Measurements from ENCODE around the gene SSNA1.

SSNA1 gene

DNA sequence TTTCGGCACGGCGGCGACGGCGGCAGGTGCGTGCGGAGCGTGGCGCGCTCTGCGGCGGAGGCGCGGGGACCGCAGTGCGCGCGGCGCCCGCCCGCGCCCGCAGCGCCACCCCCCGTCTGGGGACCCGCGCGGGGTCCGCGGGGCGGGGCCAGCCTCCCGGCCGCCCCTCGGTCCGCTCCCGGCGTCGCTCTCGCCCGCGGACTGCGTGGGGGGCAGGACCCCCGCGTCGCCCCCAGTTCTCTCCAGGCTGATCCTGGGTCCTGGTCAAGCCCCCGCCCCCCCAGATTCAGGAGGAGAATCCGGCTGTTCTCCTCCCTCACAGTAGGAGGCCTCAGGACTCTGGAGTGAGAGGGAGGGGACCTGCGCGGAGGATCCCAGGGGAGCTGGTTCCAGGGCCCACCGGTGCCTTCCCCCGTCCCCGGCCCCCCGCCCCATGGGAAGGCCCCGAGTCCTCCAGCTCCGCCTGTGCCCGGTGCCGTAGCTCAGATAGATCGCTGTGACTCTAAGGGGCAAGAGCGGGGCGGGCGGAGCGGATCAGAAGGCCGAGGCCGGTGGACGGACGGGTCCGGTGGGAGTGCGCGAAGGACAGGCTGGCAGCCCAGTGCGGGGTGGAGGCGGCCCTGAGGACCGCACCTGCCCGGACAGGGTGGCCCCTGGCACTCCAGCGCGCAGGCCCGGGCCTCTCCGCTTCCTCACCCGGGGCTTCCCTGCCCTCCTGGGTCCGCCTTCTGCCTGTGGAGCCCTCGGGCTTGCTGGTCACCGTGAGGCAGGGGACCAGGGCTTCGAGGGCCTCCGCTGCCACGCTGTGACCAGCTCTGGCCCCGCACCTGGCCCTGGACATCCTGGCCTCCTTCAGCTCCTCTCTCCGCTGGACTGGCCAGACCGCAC is 34.0 kb downstream of the SSNA1 start, which contains the start of gene RNF208:
TSS of gene RNF208 (minus strand) at position 51 of the 888 bp plus-strand sequence. CDS start 1,028 bp downstream, outside the sequence.
- no peak for FAIRE-seq
- TF ChIP-seq TAF1 (IDR thresholded peaks at IDR 0.05; ENCODE audit: borderline replicate concordance, low read depth, low read length) (no peak), POLR2AphosphoS5 (IDR thresholded peaks at IDR 0.05; ENCODE audit: low read depth, low read length) (no peak), POLR2A (IDR thresholded peaks at IDR 0.05; ENCODE audit: low read depth, low read length) (no peak)
- DNase-seq (ENCODE audit: insufficient read length): no peak

DNA sequence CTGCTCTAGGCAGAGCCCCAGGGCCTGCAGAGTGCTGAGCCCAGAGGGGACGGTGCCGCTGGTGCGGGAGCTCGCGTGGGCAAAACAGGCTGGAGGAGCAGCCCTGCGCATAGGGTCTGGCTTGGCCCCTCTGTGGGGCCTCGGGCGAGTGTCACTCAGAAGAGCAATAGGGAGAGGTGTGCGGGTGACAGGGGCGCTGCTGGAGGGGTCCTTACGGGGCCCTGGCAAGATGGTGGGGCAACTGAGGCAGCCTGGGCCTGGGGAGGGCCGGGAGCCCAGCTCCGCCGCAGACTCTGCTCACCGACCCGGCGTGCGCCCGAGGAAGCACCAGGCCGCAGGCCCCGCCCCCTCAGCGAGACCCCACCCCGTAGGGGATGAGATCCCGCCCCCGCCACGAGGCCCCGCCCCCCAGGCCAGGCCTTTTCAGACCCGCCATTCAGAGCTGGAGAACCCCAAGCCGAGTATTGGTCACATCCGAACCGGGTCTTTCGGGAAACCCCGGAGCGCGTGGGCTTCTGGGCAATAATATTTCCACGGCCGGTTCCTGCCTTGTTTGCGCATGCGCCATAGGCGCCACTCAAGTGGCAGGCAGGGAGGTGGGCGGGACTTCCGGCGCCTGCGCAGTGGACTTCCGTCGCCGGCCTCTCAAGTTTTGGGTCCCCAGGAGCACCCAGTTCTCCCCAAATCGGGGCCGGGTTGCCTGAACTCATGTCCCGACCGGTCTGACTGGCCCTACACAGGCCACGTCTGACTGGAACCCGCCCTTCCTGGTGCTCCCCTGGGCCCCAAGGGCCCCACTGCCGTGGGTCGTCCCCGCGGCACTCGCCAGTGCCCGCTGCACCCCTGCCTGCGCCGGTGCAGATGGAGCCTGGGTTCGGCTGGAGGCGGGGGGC is 34.8 kb downstream of the SSNA1 start:
- DNase-seq (ENCODE audit: insufficient read length): peak; percentile 99
- peak; percentile 100 for FAIRE-seq

DNA sequence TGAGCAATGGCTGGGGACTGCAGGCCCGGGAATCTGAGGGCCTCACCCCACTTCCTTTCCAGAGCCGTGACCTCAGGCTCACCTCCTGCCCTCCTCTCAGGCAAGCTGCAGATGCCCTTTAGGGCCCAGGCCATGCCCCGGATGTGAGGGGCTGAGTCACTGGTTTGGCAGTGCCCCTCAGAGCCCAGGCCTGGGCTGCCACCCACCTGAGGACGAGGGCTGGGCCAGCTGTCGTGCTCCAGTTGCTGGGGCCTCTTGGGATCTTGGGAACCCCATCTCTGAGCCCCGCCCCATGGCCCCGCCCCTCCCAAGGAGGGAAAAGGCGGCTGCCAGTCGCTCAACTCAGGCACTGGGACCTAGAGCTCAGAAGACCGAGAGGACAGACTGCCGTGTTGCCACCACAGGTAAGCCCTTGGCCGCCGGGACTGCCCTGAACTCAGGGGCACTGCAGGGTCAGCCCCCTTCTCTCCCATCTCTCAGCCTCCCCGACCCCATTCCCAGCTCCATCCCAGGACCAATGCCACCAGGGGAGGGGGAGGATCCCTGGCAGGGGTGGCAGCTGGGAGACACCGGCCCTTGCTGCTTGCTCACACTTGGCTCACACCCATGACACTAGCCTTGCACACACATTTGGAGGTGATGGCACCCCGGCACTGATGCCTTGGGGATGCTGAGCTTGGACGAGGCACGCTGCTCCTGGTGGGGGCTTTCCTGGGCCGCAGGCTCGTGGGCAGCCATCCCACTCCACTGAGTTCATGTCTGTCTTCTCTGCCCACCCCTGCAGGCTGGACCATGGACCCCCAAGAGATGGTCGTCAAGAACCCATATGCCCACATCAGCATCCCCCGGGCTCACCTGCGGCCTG is 36.6 kb downstream of the SSNA1 start, which contains the start of gene CYSRT1:
TSS of gene CYSRT1 (plus strand) at position 345 of the 865 bp plus-strand sequence. CDS start at position 793, 448 bp downstream.
- DNase-seq (ENCODE audit: insufficient read length) (no peak), FAIRE-seq (peak; percentile 73)
- no peak for TF ChIP-seq TAF1 (IDR thresholded peaks at IDR 0.05; ENCODE audit: borderline replicate concordance, low read depth, low read length)
- TF ChIP-seq POLR2A (IDR thresholded peaks at IDR 0.05; ENCODE audit: low read depth, low read length): no peak
- TF ChIP-seq POLR2AphosphoS5 (IDR thresholded peaks at IDR 0.05; ENCODE audit: low read depth, low read length): no peak

More for the DNA sequence above, 34.8 kb downstream of the SSNA1 start:
- TF ChIP-seq TAF1 (IDR thresholded peaks at IDR 0.05; ENCODE audit: borderline replicate concordance, low read depth, low read length) (0 out of 2 replicates have a peak, but pooled peaks have one; percentile 18), POLR2AphosphoS5 (IDR thresholded peaks at IDR 0.05; ENCODE audit: low read depth, low read length) (peak; percentile 52; the same call in 1 of the 2 replicates), POLR2A (IDR thresholded peaks at IDR 0.05; ENCODE audit: low read depth, low read length) (peak; percentile 72; the same call in 1 of the 2 replicates)

DNA sequence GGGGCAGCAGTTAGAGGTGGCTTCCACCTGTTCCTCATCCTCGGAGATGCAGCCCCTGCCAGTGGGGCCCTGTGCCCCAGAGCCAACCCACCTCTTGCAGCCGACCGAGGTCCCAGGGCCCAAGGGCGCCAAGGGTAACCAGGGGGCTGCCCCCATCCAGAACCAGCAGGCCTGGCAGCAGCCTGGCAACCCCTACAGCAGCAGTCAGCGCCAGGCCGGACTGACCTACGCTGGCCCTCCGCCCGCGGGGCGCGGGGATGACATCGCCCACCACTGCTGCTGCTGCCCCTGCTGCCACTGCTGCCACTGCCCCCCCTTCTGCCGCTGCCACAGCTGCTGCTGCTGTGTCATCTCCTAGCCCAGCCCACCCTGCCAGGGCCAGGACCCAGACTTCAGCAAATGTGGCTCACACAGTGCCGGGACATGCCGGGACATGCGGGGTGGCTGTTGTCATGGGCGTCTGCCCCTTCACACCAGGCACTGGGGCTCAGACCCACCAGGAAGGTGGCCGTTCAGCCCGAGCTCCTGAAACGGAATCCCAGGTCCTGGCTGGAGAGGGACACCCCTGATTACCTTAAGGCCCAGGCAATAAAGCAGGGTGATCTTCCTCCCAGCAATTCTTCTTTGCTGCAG is 37.3 kb downstream of the SSNA1 start:
- TF ChIP-seq POLR2A (IDR thresholded peaks at IDR 0.05; ENCODE audit: low read depth, low read length) (no peak), TAF1 (IDR thresholded peaks at IDR 0.05; ENCODE audit: borderline replicate concordance, low read depth, low read length) (no peak), POLR2AphosphoS5 (IDR thresholded peaks at IDR 0.05; ENCODE audit: low read depth, low read length) (no peak)
- DNase-seq (ENCODE audit: insufficient read length): no peak
- no peak for FAIRE-seq

DNA sequence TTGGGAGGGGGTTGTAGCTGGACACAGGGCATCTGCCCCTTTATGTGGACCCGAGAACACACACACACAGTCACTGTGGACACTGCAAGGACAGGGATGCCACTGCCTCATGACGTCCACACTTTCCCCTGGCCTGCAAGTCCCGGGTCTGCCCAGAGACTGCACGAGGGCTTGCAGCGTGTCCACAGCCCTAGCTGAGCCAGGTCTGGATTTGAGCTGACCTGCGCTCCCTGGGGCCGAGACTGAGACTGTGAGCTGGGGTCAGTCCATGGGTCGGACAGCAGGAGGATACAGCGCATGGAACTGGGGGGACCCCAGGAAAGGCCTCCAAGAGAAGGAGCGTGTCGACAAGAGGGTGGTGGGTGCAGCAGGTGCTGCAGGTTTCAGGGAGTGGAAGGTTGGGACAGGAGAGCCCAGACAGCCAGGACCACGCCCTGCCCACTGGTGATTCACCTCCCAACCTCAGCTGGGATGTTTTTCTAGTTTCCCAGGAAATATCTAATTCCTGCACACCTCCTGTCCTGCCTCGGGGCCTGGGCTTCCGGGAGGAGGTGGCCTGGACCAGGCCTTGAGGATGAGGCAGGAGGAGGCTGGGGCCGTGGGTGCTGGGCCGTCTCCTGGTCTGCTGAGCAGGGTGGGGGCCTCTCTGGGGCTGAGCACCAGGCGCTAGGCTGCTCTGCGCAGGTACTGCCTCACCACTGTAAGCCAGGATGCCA is 38.0 kb downstream of the SSNA1 start:
- no peak for DNase-seq (ENCODE audit: insufficient read length)
- FAIRE-seq: no peak
- TF ChIP-seq POLR2A (IDR thresholded peaks at IDR 0.05; ENCODE audit: low read depth, low read length) (no peak), POLR2AphosphoS5 (IDR thresholded peaks at IDR 0.05; ENCODE audit: low read depth, low read length) (no peak), TAF1 (IDR thresholded peaks at IDR 0.05; ENCODE audit: borderline replicate concordance, low read depth, low read length) (no peak)

DNA sequence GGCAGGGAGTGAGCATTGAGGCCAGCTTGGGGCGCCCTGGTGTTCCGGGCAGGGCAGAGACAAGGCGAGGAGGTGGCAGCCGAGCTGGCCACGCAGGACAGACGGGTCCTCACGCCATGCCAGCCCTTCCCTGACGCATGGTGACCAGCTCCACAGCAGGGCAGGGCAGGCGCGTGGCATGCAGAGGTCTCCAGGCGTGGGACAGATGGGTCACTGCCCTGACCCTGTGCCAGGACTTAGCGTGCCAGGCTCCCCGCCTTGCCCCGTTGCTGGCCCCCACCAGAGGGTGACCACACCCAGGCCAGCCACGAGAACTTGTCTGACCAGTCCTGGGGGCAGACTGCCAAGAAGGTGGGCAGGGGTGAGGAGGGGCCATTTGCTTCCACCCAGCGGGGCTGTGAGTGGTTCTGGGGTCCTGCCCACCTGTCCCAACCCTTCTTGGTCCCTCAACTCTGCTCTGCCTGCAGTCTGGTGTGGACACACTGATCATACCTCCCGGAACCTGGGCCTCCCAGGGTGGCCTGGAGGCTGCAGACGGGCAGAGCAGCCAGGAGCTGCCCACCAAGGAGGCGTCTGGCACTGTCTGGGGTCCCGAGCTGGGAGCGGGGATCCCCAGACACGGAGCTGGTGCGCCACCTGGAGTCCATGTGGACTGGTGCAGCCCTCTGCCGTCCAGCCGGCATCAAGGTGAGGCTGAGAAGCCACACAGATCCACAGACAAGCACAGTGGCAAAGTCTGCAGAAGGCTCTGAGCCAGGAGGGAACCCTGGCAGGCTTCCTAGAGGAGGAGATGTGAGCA is 38.8 kb downstream of the SSNA1 start, which contains the start of gene RNF224:
TSS of gene RNF224 (plus strand) at position 449 of the 799 bp plus-strand sequence. CDS start 834 bp downstream, outside the sequence.
- FAIRE-seq (peak; percentile 98), DNase-seq (ENCODE audit: insufficient read length) (peak; percentile 88)
- no peak for TF ChIP-seq TAF1 (IDR thresholded peaks at IDR 0.05; ENCODE audit: borderline replicate concordance, low read depth, low read length)
- no peak for TF ChIP-seq POLR2A (IDR thresholded peaks at IDR 0.05; ENCODE audit: low read depth, low read length)
- no peak for TF ChIP-seq POLR2AphosphoS5 (IDR thresholded peaks at IDR 0.05; ENCODE audit: low read depth, low read length)

DNA sequence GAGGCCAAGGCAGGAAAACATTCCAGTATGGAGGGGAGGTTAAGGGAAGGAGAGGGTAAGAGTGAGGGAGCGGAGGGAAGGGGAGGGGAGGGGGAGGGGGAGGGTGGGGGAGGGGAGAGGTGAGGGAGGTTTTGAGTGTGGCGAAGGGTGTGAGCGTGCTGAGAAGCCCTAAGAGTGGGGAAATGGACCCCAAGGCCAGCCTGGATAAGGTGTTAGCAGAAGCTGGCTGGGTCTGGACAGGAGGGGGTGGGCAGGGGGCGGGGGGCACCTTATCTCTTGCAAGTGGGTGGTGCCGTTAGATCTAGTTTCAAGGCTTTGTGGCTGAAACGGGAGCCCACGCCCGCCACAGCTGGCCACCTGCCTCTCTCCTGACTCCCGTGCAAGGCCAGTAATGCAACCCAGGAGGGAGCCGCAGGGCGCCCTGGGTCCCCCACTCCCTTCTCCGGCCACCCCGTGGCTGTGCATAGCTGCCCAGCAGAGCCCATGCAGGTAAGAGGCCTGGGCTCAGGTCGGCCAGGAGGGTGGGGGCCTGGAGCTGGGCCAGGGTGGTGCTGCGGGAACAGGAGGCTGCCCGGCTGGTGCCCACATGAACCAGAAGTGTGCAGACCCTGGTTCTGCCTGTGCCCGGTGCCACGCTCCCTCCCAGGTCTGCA is 39.5 kb downstream of the SSNA1 start:
- TF ChIP-seq POLR2A (IDR thresholded peaks at IDR 0.05; ENCODE audit: low read depth, low read length): no peak
- DNase-seq (ENCODE audit: insufficient read length) (no peak), FAIRE-seq (no peak)

DNA sequence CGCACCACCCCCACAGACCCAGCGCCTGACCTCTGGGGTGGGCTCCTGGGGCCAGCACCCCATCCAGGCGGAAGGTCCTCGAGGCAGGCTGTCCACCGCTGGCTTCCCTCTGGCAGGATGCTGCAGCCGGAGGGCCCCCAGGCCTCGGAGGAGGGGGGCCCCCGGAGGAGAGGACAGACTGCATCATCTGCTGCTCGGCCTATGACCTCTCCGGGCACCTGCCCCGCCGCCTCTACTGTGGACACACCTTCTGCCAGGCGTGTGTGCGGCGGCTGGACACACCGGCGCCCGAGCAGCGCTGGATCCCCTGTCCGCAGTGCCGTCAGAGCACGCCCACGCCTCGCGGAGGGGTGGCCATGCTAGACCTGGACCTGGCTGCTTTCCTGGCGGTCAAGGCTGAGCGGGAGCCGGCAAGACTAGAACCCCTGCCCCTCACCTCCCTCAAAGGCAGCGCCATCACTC is 40.1 kb downstream of the SSNA1 start:
- no peak for FAIRE-seq
- DNase-seq (ENCODE audit: insufficient read length): no peak
- no peak for TF ChIP-seq POLR2AphosphoS5 (IDR thresholded peaks at IDR 0.05; ENCODE audit: low read depth, low read length)
- no peak for TF ChIP-seq TAF1 (IDR thresholded peaks at IDR 0.05; ENCODE audit: borderline replicate concordance, low read depth, low read length)
- no peak for TF ChIP-seq POLR2A (IDR thresholded peaks at IDR 0.05; ENCODE audit: low read depth, low read length)
